Astrocyte of the spinal cord (primary cell): ENCODE measurements around the gene ITIH4.

Experiments used
- DNase-seq: peaks from one replicate; pipeline ENCODE4 v3.0.0; 2011; ENCODE audit warnings: low read depth, low spot score
- H3K4me3 ChIP-seq: 2 replicates; pipeline ENCODE4 v1.5.1; 2011; ENCODE audit warnings: low read depth, mild to moderate bottlenecking, low read length, moderate library complexity
- in situ Hi-C: cut with HindIII; loops from 2 replicates; pipeline ENCODE4 v1.10.0; 2017; ENCODE audit warnings: low sequenced_read_pairs
- TF ChIP-seq, protein P1 (sequence below): IDR thresholded peaks from 2 replicates; pipeline ENCODE4 v1.5.1; 2012; ENCODE audit warnings: low read depth, mild to moderate bottlenecking, low read length, inconsistent platforms

Gene ITIH4

DNA sequence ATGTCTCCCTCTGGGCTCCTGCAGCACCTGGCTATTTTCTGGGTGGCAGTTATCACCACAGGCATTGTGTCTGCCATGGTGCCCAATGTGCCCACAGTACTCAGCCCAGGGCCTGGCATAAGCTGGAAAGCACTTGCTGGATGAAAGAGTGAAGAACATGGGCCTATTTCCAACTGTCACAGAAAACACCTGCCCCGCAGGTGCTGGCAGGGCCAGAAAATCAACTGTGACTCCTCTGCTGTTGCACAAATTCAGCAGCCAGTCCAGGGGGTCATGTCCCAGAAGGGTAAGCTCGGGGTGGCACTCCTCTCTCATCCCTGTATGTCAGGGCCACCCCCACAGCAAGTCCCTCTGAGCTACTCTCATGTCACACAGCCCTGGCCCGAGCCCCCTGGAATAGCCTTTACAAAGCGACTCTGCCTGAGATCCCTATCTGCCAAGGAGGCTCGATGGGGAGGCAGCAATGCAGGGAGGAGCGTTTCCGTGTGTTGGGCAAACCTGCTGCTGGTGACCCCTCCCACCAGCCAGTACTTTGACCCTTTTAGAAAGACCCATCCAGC lies 18.9 kb downstream of the ITIH4 start:
- no peak for DNase-seq
- no peak overlapping the region for H3K4me3 ChIP-seq
- in situ Hi-C loops: no loop called here
- TF ChIP-seq, protein P1, sequence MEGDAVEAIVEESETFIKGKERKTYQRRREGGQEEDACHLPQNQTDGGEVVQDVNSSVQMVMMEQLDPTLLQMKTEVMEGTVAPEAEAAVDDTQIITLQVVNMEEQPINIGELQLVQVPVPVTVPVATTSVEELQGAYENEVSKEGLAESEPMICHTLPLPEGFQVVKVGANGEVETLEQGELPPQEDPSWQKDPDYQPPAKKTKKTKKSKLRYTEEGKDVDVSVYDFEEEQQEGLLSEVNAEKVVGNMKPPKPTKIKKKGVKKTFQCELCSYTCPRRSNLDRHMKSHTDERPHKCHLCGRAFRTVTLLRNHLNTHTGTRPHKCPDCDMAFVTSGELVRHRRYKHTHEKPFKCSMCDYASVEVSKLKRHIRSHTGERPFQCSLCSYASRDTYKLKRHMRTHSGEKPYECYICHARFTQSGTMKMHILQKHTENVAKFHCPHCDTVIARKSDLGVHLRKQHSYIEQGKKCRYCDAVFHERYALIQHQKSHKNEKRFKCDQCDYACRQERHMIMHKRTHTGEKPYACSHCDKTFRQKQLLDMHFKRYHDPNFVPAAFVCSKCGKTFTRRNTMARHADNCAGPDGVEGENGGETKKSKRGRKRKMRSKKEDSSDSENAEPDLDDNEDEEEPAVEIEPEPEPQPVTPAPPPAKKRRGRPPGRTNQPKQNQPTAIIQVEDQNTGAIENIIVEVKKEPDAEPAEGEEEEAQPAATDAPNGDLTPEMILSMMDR: no peak

DNA sequence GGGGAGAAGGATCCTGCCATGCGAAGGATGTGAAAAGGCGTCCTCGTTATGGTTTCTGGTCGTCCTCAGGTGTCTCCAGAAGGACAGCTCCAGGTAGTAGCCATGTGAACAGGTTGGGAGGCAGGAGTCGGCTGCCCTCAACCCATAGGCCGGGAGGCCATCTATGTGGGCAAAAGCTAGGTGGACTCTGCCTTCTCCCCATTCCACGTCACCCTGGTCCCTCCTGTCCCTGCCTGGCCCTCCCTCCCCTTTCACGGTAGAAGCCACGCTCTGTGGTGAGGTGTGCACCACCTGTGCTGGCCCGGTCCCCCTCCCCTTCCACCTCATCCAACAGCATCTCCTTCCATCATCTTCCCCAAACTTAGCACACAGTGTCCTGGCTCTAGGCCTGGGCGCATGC lies 19.5 kb downstream of the ITIH4 start:
- TF ChIP-seq, protein P1: no peak
- DNase-seq: no peak
- H3K4me3 ChIP-seq: no peak overlapping the region
- in situ Hi-C loops: no loop called here

DNA sequence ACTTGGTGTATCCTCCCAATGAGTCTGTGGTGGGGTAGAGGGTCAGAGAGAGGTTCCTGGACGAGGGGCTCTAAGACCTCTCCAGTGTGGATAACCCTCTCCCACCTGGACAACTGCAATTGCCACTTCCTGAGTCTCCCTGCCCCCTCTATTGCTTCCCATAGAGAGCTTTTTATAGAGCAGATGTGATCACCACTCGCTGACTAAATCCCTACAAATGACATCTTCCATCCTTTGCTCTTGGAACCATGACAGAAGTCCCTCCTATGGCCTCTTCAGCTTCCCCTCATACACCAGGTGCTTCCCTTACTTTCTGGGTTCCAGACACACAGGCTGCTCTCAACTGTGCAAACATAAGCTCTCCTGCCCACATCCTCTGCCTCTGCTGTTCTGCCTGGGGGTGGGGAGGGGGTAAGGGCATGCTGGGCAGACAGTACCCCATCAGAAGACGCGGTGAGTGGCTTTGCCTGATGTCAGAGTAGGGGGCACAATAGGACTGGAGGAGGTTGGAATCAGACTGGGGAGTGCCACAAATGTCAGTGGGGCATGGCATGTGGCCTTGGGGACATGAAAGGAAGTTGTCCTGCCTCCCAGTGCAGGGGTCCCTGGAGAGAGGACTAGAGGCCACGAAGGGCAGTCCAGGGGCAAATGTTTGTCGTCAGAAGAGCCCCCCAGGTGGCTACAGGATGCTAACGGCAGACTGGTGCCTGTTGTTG lies 20.7 kb downstream of the ITIH4 start:
- TF ChIP-seq, protein P1: no peak
- H3K4me3 ChIP-seq: no peak overlapping the region
- DNase-seq: no peak
- in situ Hi-C loops: no loop called here

DNA sequence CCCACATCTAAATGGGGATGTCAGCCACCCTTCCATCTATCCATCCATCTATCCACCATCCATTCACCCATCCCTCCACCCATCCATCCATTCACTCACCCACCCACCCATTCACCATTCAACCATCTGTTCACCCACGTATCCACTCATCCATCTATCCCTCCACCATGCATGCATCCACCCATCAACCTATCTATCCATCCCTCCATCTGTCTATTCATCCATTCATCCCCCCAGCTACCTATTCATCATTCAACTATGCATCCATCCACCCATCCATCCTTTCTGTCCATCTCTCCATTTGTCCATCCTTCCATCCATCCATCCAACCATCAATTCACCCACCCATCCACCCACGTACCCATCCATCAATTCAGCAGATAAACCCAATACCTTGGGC lies 21.3 kb downstream of the ITIH4 start:
- TF ChIP-seq, protein P1: no peak
- no peak overlapping the region for H3K4me3 ChIP-seq
- no peak for DNase-seq
- in situ Hi-C loops: no loop called here

DNA sequence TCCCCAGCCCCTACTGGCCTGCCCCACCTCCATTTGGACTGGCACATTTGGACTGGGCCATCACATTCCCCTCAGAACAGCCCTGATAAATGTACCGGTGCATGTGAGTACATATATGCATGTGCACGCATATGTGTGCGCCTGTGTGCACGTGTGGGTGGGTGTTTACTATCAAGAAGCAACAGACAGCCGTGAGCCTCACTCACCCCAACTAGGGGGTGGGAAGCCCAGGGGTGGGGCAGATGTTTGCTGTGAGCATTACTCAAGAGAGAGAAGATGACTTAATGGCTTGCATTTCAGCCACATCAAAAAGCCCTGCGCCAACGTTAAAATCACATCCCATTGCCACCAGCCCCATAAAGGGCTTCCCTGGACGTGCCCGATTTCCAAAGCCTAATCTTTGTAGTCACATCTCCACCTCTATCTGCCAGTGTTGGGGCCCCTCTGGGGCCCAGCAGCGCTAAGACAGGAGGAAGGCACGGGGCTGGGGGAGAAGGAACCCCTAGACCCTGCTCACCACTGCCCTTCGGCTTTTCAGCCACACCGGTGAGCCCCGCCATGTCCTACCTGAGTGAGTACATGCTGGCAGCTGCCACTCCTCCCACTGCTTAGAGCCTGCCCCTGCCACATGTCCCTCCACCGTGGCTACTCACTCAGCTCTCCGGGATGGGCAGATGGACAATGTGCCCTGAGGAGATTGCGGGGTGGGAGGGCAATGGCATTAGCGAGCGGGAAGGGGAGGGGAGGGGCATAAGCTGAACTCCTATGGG lies 25.0 kb downstream of the ITIH4 start:
- DNase-seq: no peak
- in situ Hi-C loops: no loop called here
- H3K4me3 ChIP-seq: no peak overlapping the region
- TF ChIP-seq, protein P1: no peak

DNA sequence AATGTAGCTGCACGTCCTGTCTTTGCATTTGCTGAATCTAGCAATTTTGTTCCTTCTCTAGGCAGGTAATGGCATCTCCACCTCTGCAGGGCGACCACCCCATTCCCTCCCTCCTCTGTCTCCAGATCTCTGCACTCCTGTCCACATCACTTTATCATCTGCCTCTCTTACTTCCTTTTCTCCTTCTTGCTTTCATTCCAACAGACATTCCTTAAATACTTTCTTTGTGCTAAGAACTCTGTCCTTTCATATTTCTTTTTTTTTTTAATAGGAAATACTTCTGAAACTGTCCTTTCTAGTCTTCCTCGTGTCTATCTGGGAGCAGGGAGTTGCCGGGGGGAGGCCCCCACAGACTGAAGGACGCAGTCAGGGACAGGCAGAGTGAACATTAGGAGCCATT lies 28.6 kb downstream of the ITIH4 start:
- TF ChIP-seq, protein P1: no peak
- DNase-seq: no peak
- in situ Hi-C loops: no loop called here
- no peak overlapping the region for H3K4me3 ChIP-seq
